Activated CD4-positive, alpha-beta T cell treated with anti-CD3 and anti-CD28 coated beads, Interleukin-10, Interleukin-2, amounts not matched to agents 100 ng/mL and 50 ng/mL, durations not matched to agents 16 hours and 8 hours (primary cell): ENCODE data around the gene ANKRD63.

ENCODE experiments used
- DNase-seq: peaks from one replicate; pipeline ENCODE4 v3.0.0-alpha.2; 2020

Gene ANKRD63

GRCh38 chr15:40276927-40277326 lies 5.9 kb downstream of the ANKRD63 start:
- DNase-seq = no peak

- DNase-seq = no peak
Measured at GRCh38 chr15:40275954-40276353, 6.9 kb downstream of the ANKRD63 start.

GRCh38 chr15:40275523-40275922 lies 7.3 kb downstream of the ANKRD63 start:
- no peak for DNase-seq

GRCh38 chr15:40274350-40275274 lies 8.3 kb downstream of the ANKRD63 start:
- DNase-seq = peak; percentile 88

GRCh38 chr15:40273428-40273827 lies 9.4 kb downstream of the ANKRD63 start:
- DNase-seq = no peak

GRCh38 chr15:40272485-40273056 lies 10.3 kb downstream of the ANKRD63 start:
- no peak for DNase-seq

GRCh38 chr15:40271685-40272484 lies 11.0 kb downstream of the ANKRD63 start:
- no peak for DNase-seq

- no peak for DNase-seq
Measured at GRCh38 chr15:40270246-40270995, 12.4 kb downstream of the ANKRD63 start.

- no peak for DNase-seq
Measured at GRCh38 chr15:40269604-40270003, 13.3 kb downstream of the ANKRD63 start.

GRCh38 chr15:40267670-40268069 lies 15.2 kb downstream of the ANKRD63 start:
- no peak for DNase-seq

GRCh38 chr15:40266828-40267304 lies 16.0 kb downstream of the ANKRD63 start:
- DNase-seq = no peak

GRCh38 chr15:40265875-40266274 lies 17.0 kb downstream of the ANKRD63 start:
- DNase-seq = no peak

- no peak for DNase-seq
Measured at GRCh38 chr15:40265355-40265754, 17.5 kb downstream of the ANKRD63 start.

GRCh38 chr15:40264321-40265153 lies 18.3 kb downstream of the ANKRD63 start:
- DNase-seq = no peak

GRCh38 chr15:40263024-40263754 lies 19.7 kb downstream of the ANKRD63 start:
- no peak for DNase-seq

GRCh38 chr15:40259021-40259420 lies 23.8 kb downstream of the ANKRD63 start:
- DNase-seq = no peak

- DNase-seq = no peak
Measured at GRCh38 chr15:40258544-40258943, 24.3 kb downstream of the ANKRD63 start.

GRCh38 chr15:40257656-40258450 lies 25.0 kb downstream of the ANKRD63 start:
- DNase-seq = no peak

GRCh38 chr15:40256638-40257235 lies 26.1 kb downstream of the ANKRD63 start:
- DNase-seq = peak; percentile 15

- DNase-seq = no peak
Measured at GRCh38 chr15:40255033-40255432, 27.8 kb downstream of the ANKRD63 start.
